GM13977 (cell line): ENCODE results near the gene CLOCK.
"Not testable (repeated sequence)": the region's sequence is repeated elsewhere in the genome, so short reads cannot be mapped to it uniquely, and the experiment has no call there.

Experiments
- DNase-seq: peaks from one replicate; pipeline ENCODE4 v3.0.0; 2012; ENCODE audit warnings: low spot score
- CTCF ChIP-seq: IDR thresholded peaks from 2 replicates; pipeline ENCODE4 v1.5.1; 2012; ENCODE audit warnings: mild to moderate bottlenecking, control low read depth; ENCODE audit not compliant: insufficient read depth; ENCODE audit errors: extremely low read depth, missing control alignments
- in situ Hi-C: fragments of 300-500 bp; cut with MboI; formaldehyde crosslinking; loops from one replicate; pipeline ENCODE4 v1.12.0; 2022; ENCODE audit warnings: low sequenced_read_pairs, low pct_unique_long_range_greater_than_20kb, mixed read lengths, inconsistent platforms; ENCODE audit not compliant: unreplicated experiment

CLOCK gene

GRCh38 chr4:55546756-55547465 is at the start of gene CLOCK:
CLOCK (minus strand) TSS chr4:55546909; CDS start chr4:55482785, 64,124 bp downstream.
- TF ChIP-seq CTCF = peak; percentile 49
- in situ Hi-C loops = no loop called here
- DNase-seq = peak; percentile 87

- no peak for DNase-seq
- in situ Hi-C loops = no loop called here
- no peak for TF ChIP-seq CTCF
Observed at GRCh38 chr4:55592014-55592413, 45.3 kb upstream of the CLOCK start, which contains the start of gene PDCL2. PDCL2 (minus strand) TSS chr4:55592245; CDS start chr4:55592109, 136 bp downstream.

DNA sequence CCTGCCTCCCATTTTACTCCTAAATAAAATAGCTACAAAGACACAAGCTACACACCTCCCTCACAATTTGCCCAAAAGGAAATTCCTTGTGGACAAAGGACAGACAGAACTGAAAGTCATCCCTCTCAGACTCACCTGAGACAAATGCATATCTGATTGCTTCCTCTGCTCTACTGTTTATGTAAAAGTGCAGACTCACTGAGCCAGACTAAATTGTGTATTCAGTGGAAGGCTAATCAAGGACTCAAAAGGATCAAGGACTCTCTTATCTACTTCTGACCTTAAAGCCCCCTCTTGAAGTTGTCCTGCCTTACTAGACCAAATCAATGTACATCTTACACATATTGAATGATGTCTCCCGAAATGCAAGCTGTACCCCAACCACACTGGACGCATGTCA is 41.5 kb upstream of the CLOCK start:
- no peak for TF ChIP-seq CTCF
- in situ Hi-C loops = no loop called here
- no peak for DNase-seq

DNA sequence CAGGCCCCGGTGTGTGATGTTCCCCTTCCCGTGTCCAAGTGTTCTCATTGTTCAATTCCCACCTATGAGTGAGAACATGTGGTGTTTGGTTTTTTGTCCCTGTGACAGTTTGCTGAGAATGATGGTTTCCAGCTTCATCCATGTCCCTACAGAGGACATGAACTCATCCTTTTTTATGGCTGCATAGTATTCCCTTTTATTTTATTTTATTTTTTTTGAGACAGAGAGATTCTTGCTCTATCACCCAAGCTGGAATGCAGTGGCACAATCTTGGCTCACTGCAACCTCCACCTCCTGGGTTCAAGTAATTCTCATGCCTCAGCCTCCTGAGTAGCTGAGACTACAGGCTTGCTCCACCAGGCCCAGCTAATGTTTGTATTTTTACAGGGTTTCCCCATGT is 36.1 kb upstream of the CLOCK start:
- in situ Hi-C loops, DNase-seq: not testable (repeated sequence)

DNA sequence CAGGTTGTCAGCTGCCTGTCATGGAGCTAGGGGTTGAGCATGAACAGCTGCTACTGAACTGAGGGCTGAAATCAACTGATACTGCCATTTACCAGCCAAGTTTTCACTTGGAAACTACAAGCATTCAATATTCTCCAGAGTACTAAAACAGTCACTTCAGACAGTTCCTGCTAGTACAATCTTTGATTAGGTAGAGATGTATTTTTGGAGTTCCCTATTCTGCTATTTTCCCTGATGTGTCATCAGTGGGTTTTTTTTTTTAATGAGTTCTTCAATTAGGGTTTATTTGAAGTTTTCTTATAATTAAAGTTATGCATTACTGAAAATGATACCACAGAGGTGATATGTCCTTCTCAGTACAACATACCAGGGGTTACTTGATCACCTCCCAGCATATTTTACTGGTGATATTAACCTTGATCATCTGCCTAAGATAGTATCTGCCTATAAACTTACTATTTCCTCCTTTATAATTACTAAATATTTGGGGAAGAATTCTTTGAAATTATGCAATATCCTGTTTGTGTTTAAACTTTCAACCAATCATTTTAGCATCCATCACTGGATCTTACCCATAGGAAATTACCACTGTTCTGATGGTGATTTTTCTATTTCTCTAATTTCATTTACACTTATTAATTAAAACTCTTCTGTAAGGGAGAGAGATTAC is 31.8 kb upstream of the CLOCK start:
- in situ Hi-C loops = no loop called here
- no peak for TF ChIP-seq CTCF
- DNase-seq = no peak

GRCh38 chr4:55575513-55575912 is 28.8 kb upstream of the CLOCK start:
- no peak for DNase-seq
- in situ Hi-C loops = no loop called here
- TF ChIP-seq CTCF = no peak

- no peak for TF ChIP-seq CTCF
- DNase-seq = no peak
- in situ Hi-C loops = no loop called here
Observed at GRCh38 chr4:55574252-55574651, 27.5 kb upstream of the CLOCK start.
